HG03196 (cell line): ENCODE data around the gene ZFYVE9.

Source experiments
- ATAC-seq: cut with Tn5 transposase; IDR thresholded peaks from one replicate; pipeline ENCODE4 v1.9.1; 2021; ENCODE audit not compliant: unreplicated experiment

ZFYVE9 gene

GRCh38 chr1:52243221-52243987 lies 101.5 kb downstream of the ZFYVE9 start:
- ATAC-seq = no peak

DNA sequence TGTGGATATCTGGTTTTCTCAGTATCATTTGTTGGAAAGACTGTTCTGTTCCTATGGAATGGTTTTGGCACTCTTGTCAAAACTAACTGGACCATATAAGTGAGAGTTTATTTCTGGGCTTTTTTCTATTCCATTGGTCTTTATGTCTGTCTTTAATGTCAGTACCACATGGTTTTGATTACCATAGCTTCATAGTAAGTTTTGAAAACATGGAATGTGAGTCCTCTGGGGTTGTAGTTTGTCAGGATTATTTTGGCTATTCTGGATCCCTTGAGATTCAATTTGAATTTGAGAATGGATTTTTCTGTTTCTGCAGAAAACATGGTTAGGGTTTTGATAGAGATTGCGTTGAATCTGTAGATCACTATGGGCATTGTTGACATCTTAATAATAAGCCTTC lies 107.9 kb downstream of the ZFYVE9 start:
- no peak for ATAC-seq

DNA sequence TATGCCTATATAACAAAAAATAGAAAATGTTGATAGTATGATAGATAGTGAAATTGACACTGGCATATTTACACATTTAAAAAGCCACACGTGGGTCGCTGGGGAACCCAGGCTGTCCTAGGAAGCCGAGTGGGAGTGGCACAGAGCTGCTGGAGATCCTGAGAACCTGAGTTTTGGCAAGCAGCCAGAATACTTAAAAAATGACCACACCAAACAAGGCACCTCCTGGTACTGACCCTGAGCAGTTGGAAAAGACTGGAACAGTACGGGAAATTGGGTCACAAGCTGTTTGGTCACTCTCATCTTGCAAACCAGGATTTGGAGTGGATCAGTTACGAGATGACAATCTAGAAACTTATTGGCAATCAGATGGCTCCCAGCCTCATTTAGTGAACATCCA lies 111.5 kb downstream of the ZFYVE9 start:
- no peak for ATAC-seq

DNA sequence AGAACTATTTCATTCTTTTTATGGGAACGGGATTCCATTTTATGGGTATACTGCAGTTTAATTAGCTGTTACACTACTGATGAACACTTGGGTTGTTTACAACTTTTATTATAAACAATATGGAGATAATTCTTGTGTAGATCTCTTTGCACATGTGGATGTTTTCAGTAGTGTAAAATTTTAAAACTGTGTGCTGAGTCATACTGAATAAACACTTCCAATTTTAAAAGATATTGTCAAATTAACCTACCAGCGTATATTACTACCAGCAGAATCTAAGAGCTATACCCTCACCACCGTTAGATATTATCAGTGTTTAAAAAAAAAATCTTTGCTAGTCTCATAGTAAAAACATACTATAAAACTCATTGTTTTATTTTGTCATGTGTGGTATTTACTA lies 118.0 kb downstream of the ZFYVE9 start:
- ATAC-seq = no peak

- ATAC-seq = no peak
Measured at GRCh38 chr1:52263153-52263910, 121.4 kb downstream of the ZFYVE9 start.

- no peak for ATAC-seq
Measured at GRCh38 chr1:52264530-52265115, 122.7 kb downstream of the ZFYVE9 start.

DNA sequence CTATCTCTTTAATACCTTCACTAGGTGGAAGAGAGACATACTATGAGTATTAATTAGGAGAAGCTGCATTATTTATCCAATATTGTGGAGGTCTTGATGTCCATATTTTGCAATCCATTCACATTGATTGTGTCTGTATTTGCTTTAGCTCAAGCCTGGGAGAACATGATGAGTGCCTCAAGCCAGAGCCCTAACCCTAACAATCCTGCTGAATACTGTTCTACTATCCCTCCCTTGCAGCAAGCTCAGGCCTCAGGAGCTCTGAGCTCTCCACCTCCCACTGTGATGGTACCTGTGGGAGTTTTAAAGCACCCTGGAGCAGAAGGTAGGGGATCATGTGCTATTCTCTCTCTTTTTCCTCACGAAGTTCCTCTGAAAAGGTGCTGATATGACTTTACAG lies 124.6 kb downstream of the ZFYVE9 start:
- ATAC-seq = no peak

DNA sequence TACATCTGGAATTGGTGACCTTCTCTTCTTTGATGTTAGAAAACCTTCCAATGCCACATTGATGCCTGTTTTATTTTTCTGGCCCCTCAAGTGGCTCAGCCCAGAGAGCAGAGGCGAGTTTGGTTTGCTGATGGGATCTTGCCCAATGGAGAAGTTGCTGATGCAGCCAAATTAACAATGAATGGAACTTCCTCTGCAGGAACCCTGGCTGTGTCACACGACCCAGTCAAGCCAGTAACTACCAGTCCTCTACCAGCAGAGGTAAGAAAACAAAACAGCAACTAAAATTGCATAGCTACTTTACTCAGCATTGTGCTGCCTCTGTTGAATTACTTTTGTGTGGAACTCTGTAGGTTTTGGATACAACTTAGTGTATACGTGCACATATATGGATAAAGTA lies 126.5 kb downstream of the ZFYVE9 start:
- no peak for ATAC-seq

DNA sequence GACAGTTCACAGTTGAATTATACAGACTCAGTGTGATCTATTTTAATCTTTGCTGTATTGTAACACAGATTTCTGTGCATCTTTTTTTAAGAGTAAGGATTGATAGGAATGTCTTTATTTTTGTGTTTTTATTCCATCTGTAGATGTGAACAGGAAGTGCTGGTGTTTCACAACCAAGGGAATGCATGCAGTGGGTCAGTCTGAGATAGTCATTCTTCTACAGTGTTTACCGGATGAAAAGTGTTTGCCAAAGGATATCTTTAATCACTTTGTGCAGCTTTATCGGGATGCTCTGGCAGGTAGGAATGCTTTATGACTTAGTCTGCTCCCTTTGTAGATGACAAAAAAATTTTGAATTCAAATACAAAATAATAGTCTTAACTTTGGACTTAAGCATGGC lies 139.6 kb downstream of the ZFYVE9 start:
- ATAC-seq = no peak

DNA sequence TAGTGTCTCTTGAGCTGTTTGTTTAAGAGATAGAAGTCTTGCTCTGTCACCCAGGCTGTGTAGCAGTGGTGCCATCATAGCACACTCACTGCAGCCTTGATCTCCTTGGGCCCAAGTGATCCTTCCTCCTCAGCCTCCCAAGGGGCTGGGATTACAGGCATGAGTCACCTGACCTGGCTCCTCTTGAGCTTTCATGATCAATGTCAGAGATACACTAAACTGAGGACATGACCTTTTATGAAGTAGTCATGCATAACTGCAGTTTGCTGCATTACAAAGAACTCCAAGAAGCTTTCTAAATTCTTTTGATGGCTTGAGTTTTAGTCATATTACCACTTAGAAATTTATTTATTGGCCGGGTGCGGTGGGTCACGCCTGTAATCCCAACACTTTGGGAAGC lies 146.4 kb downstream of the ZFYVE9 start:
- ATAC-seq = no peak

DNA sequence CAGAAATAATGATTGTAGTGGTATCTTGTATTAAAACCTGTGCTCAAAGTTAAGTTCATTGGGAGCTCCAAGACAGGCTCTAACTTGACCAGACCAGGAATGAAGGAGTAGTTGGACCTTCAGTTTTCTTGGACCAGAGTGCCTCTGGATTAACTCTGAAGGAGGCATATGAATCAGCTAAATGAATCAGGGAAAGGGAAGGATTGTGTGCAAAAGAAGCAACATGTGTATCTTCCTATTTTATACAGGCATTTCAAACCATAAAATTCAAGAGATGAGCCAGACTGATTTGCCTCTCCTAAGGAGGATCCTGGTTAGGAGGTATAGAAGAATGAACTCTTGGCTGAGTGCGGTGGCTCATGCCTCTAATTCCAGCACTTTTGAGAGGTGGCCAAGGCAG lies 152.7 kb downstream of the ZFYVE9 start:
- ATAC-seq = no peak

DNA sequence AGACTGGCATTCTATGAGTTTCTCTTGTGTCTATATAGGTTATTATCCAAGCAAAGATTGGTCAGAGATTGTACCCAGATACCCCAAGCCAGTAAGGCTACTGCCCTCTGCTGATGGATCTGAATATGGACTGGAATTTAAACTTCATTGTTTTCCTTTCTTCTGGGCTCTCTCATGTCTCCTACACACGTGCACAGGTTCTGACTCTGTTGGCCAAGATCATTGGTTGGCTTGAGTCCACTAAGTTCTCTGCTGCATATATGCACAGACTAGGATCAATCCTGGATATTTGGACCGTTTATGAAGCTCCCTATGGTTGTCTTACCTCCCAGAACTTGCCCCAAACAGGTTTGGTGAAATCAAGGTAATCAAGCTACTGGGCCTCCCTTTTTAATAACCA lies 154.5 kb downstream of the ZFYVE9 start:
- ATAC-seq = no peak

DNA sequence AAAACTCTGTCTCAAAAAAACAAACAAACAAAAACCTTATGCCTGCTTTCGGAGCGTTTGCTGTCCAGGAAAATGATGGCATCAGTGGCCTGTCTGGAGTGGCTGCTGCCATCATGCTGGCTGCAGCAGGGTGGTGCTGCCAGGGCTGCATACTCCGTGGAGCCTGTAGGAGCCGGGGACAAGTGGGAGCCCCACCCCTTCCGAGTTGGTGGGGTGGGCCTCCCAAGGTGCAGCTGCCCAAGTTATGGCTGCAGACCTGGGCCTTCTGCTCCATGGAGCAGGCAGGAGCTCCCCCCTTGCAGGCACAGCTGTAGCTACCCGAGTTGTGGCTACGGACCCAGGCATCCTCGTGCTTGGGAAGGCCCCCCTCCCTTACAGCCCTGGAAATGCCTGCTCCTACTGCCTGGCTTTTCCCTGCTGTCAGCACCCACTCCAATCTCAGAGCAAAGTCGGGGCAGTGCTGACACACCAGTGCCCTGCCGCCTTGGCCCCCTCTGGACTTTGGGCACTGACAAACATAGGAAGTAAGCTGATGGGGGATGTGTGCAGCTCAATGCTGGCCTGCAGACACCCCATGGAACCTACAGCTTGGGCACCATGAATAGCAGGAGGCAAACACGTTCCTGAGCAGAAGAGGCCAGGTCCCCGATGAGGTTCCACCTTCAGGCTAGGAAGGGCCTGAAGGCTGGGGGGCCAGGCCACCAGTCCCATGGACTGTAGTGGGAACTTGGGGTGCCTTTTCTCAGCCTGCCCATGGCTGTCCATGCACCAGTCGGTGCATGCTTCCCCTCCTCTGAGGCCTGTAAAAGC lies 163.7 kb downstream of the ZFYVE9 start:
- no peak for ATAC-seq

DNA sequence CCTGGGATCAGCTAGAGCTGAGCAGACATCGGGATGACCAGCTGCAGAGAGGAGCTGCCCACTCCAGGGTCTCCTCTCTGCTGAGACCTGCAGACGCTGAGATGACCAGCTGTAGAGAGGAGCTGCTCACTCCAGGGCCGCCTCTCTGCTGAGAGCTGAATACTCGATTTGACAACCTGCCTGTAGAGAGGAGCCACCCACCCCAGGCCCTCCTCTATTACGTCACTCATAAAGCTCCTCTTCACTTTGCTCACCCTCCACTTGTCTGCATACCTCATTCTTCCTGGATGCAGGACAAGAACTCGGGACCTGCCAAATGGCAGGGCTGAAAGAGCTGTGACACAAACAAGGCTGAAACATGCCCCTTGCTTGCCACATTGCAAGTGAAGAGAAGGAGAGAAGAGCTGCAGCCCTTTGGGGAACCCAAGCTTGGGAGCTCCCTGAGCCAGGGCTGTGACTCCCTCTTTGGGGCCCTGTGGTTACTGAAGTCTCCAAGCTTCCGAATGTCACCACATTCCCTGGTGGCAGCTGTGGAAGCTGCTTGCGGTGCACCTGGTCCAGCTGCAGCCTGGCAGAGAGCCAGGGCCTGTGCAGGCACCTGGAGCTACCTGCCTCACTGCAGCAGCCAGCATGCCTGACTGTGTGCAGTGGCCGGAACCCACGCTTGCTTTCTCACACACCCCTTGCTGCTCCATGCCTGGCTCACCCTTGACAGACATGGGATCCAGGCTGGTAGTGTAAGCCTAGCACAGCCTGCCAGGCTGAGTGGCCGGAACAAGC lies 164.5 kb downstream of the ZFYVE9 start:
- no peak for ATAC-seq

DNA sequence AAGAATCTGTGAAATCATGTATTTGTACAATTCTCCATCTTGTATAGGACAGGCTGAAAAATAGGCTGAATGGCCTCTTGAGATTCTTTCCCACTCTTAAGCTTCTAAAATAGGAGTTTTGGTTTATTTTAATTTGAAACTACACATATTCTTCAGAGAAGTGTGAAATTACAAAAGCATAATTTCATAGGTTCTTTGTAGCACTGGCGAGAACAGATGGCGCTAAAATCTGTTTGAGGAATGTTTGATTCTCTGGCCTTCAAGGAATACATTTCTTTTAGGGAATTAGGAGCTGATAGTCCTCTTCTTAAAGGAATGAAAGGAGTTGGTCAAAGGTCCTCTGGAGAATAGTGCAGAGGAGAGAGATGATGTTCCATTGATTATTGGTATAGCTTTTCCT lies 179.2 kb downstream of the ZFYVE9 start:
- no peak for ATAC-seq

- ATAC-seq = no peak
Measured at GRCh38 chr1:52323731-52324130, 181.8 kb downstream of the ZFYVE9 start.

GRCh38 chr1:52325786-52326185 lies 183.9 kb downstream of the ZFYVE9 start:
- ATAC-seq = no peak

GRCh38 chr1:52328615-52329014 lies 186.7 kb downstream of the ZFYVE9 start:
- no peak for ATAC-seq

GRCh38 chr1:52332411-52332810 lies 190.5 kb downstream of the ZFYVE9 start:
- ATAC-seq = no peak

- ATAC-seq = no peak
Measured at GRCh38 chr1:52334906-52335528, 193.1 kb downstream of the ZFYVE9 start.
